GM18511 (cell line): ENCODE results near the gene PCBP1.
A peak's percentile ranks its signal among the peaks of the same experiment; 100 is the strongest.
"Not testable (repeated sequence)": the region's sequence is repeated elsewhere in the genome, so short reads cannot be mapped to it uniquely, and the experiment has no call there.

Experiments used
- ATAC-seq: cut with Tn5 transposase; IDR thresholded peaks from one replicate; pipeline ENCODE4 v1.9.1; 2021; ENCODE audit warnings: mild to moderate bottlenecking, moderate library complexity; ENCODE audit not compliant: unreplicated experiment

The PCBP1 gene

GRCh38 chr2:70086838-70087701 is at the start of gene PCBP1:
PCBP1 (plus strand) TSS chr2:70087477; CDS start chr2:70087744, 267 bp downstream.
- ATAC-seq = peak; percentile 38

- ATAC-seq = no peak
Measured at GRCh38 chr2:70039366-70039765, 47.9 kb upstream of the PCBP1 start.

- ATAC-seq = no peak
Measured at GRCh38 chr2:70041663-70042062, 45.6 kb upstream of the PCBP1 start.

GRCh38 chr2:70042246-70042645 is 45.0 kb upstream of the PCBP1 start:
- no peak for ATAC-seq

- no peak for ATAC-seq
Measured at GRCh38 chr2:70043252-70043875, 43.9 kb upstream of the PCBP1 start.

- ATAC-seq = no peak
Measured at GRCh38 chr2:70044290-70045040, 42.8 kb upstream of the PCBP1 start.

GRCh38 chr2:70045405-70045804 is 41.9 kb upstream of the PCBP1 start:
- ATAC-seq = no peak

- ATAC-seq = no peak
Measured at GRCh38 chr2:70045932-70046331, 41.3 kb upstream of the PCBP1 start.

GRCh38 chr2:70046534-70046933 is 40.7 kb upstream of the PCBP1 start:
- ATAC-seq = no peak

- ATAC-seq = no peak
Measured at GRCh38 chr2:70047451-70047850, 39.8 kb upstream of the PCBP1 start.

- no peak for ATAC-seq
Measured at GRCh38 chr2:70049255-70049654, 38.0 kb upstream of the PCBP1 start.

GRCh38 chr2:70050631-70051425 is 36.4 kb upstream of the PCBP1 start:
- no peak for ATAC-seq

GRCh38 chr2:70055259-70055658 is 32.0 kb upstream of the PCBP1 start:
- ATAC-seq = not testable (repeated sequence)

GRCh38 chr2:70061317-70061716 is 26.0 kb upstream of the PCBP1 start:
- no peak for ATAC-seq

GRCh38 chr2:70062270-70062669 is 25.0 kb upstream of the PCBP1 start:
- ATAC-seq = no peak

- ATAC-seq = no peak
Measured at GRCh38 chr2:70068119-70068518, 19.2 kb upstream of the PCBP1 start.

- peak; percentile 82 for ATAC-seq
Measured at GRCh38 chr2:70069049-70069448, 18.2 kb upstream of the PCBP1 start.

GRCh38 chr2:70070542-70071268 is 16.6 kb upstream of the PCBP1 start:
- peak; percentile 81 for ATAC-seq

GRCh38 chr2:70073493-70073892 is 13.8 kb upstream of the PCBP1 start:
- no peak for ATAC-seq

- ATAC-seq = no peak
Measured at GRCh38 chr2:70078384-70078783, 8.9 kb upstream of the PCBP1 start.
